ENCODE data around the gene TSHZ2.
"Not testable (repeated sequence)": the region's sequence is repeated elsewhere in the genome, so short reads cannot be mapped to it uniquely, and the experiment has no call there.

The TSHZ2 gene

DNA sequence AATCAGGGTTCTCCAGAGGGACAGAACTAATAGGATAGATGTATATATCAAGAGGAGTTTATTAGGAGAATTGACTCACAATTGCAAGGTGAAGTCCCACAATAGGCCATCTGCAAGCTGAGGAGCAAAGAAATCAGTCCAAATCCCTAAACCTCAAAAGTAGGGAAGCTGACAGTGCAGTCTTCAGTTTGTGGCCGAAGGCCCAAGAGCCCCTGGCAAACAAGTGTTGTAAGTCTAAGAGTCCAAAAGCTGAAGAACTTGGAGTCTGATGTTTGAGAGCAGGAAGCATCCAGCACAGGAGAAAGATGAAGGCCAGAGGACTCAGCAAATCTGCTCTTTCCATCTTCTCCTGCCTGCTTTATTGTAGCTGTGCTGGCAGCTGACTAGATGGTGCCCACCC lies 117.7 kb downstream of the TSHZ2 start:
- DNase-seq = not testable (repeated sequence)

DNA sequence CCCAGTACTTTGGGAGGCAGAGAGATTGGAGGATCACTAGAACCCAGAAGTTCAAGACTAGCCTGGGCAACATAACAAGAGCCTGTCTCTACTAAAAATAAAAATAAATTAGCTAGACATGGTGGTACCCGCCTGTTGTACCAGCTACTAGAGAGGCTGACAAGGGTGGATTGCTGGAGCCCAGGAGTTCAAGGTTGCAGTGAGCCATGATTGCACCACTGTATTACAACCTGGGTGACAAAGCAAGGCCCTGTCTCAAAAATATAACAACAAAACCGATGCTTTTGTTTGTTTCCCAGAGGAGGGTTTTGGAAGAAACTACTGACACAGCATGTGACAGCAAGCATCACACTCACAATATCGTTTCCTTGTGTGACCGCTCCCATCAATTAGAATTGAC lies 119.6 kb downstream of the TSHZ2 start:
- DNase-seq = no peak

DNA sequence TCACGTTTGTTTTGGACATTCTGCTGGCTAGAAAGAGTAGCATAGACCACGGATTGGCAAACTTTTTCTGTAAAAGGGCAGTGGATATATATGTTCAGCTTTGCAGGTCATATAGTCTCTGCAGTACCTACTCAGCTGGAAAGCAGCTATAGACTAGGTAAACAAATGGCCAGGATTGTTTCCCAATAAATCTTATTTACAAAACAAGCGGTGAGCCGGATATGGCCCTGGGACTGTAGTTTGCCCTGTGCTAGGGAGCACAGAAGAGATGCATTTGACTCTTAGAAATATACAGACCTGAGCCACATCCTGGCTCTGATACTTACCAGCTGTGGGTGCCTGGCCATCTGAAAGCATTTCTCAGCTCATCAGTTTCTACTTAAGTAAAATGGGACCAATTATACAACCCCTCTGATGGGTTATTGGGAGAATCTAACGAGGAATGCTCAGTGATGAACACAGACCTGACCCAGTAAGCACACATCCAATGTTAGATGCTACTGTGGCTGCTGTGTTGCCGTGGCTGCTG lies 120.7 kb downstream of the TSHZ2 start:
- DNase-seq = no peak

DNA sequence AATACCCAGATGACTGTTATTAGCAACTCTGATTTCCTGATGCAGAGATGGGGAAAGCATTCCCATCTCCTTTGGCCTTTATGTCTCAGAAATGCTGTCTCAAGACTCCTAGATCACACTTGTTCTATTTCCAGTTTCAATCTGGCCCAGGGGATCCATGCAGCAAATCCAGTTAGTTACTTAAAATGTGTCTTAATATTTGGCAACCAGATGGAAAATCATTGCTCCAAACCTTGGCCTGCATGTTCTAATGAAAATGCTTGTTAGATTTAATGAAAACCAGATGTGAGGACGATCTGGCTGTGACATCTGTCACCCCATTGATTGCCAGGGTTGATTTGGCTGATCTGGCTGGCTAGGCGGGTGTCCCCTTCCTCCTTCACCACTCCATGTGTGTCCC lies 125.2 kb downstream of the TSHZ2 start:
- DNase-seq = no peak

DNA sequence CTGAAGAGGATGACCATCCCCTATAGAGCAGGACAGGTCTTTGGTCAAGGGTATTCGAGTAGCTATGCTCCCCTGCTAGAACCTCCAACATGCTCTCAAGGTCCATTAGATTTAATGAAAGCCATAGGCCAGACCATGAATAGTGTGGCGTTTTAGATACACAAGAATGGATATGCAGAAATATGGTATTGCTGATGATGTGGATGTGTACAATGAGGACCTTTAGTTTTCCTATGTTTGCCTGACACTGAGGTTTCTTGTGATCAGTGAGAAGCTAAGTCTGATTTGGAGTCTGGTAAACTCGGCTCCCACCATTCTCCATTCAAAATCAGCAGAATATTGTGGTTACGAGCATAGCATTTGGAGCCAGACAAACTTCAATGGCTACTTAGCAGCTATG lies 125.6 kb downstream of the TSHZ2 start:
- no peak for DNase-seq

DNA sequence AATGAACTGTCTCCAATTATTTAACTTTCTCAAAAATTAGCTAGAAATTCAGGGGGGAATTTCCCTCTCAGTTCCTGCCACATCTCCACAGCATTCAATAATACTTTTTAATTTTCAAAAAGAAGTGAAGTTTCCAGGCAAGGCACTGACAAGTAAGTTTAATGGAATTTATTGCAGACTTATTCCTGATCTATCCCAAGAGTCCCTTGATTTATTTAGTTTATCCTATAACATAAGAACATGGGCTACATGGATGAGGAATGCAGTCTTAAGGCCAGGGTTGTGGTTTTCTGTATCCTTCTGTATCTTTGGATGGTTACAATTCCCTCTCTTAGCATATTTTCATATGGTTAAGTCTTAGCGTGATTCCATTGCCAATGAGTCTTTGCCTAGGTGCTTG lies 126.5 kb downstream of the TSHZ2 start:
- no peak for DNase-seq

DNA sequence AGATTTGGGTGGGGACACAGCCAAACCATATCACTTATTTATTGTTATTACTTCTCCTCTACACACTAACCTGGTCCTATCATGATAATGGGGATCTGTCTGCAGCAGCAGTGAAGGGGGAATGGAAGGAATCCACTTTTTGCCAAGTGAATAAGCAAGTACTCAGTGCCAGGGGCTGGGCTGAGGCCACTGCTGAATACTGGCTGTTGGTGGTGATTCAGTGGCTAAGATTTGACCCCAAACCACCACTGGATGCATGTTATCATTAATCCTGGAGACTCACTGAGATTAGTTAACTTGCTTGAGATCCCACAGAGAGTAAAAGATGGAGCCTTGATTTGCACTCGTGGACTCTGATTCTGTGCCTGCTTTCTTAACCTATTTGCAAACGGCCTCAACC lies 127.7 kb downstream of the TSHZ2 start:
- DNase-seq = no peak

DNA sequence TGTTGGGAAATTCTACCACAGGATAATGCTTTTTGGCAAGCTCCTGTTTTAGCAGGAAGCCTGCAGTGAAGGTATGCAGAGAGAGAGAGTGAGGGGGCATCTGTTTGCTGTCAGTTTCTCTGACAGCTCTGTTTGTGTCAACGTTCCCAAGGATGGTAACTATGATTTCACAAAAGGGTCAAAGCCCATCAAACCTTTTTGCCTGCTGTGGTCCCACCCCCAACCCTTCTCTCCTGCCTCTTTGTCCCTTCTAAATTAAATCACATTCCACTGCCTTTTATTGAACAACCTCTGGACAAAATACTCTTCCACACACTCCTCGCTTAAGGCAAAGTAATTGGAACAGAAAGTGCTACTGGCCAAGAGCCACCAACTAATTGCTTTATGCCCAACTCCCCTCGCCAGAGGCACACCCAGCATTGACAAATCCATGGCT lies 128.3 kb downstream of the TSHZ2 start:
- DNase-seq = no peak

DNA sequence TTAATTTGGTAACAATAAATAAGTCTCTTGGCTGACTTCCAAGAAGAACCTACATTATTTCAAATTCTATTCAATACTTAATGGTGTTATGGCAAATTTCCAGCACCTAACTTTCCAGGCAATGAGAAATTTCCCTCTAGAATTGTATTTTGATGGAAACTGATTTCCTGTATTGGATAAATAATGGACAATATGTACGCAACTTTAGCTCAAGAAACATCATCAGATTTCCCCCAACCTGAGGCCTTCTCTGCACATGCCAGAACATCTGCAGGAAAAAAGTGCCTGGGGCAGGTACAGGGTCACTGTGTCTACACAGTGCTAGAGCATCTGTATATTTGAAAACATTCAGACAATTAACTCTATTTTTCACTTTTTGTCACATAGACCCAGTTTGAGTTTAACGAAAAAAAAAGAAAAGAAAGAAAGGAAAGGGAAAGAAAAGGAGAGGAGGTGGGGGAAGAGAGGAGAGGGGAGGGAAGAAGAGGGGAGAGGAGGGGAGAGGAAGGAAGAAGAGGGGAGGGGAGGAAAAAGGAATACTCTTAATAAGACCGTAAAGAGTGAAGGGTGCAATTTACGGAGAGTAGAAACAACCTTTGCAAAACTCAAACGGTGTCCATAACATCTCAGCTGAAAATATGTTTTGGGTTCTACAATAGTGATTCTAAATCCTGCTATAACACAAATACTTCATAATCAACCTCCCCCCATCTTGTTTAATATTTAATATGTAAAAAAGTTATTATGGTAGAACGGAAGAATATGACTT lies 130.0 kb downstream of the TSHZ2 start:
- no peak for DNase-seq

DNA sequence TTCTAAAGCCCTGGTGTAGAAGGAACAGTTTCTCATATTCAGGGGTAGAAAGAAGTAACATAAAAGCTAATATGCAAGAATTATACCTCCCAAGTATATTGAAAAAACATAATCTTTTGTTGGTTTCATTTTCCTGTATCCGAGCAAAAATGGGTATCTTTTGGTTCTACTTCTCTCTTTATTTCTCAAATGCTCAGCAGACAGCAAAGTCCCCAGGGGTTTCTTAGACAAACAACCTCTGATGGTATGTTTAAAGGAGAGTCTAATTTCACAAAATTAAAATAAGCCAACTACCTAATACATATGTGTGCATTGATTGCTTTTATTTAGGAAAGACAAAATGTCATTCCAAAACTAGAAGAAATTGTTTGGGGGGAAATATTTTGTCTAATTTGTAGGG lies 131.0 kb downstream of the TSHZ2 start:
- DNase-seq = no peak

DNA sequence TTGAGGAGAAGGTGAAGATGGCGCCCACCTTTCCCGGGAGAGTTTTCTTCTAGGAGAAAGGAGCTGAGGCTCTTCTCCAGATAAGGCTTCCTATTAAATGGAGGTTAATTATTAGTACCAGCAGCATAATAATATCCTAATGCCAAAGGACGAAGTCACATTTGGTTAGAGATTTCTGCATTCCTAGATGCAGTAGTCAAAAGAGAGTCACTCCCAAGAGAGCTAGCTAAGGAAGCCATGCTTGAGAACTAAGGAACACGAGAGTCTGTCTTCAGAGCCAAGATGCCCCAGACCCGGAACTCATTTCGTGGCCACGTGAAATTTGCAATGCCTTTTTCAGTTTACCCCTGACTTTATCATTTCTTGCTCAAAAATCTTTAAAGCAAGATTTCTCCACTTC lies 132.7 kb downstream of the TSHZ2 start:
- no peak for DNase-seq

DNA sequence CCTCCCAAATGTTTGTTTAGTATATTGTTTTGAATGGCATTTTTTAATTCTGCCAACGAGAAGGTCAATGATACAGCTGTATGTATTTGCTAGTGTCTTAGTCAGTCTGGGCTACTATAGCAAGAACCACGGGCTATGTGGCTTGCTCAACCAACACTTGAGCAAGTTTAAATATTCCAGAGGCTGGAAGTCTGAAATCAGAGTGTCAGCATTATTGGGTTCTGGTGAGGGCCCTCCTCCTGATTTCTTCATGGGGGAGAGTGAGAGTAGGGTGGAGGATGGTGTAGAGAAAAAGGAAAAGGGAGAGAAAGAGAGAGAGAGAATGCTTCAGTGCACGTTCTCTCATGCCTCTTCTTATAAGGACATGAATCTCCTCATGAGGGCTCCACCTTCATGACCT lies 144.6 kb downstream of the TSHZ2 start:
- no peak for DNase-seq

DNA sequence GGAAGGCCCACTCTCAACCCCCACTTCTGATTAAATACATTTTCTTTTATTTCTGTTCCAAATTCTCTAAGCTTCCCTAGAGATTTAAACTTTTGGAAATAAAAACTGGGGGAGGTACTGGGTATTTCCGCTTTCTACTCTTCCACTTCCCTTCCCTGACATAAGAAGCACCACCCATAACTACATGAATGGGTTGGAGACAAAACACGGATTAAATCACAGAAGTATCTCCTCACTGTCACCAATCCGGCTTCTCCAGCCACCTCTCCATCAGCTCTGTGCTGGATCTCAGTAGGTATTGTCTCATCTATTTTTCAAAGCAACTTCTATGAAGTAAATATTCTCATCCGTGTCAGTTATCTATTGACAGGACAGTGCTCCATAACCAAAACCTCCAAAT lies 150.7 kb downstream of the TSHZ2 start:
- DNase-seq = no peak

DNA sequence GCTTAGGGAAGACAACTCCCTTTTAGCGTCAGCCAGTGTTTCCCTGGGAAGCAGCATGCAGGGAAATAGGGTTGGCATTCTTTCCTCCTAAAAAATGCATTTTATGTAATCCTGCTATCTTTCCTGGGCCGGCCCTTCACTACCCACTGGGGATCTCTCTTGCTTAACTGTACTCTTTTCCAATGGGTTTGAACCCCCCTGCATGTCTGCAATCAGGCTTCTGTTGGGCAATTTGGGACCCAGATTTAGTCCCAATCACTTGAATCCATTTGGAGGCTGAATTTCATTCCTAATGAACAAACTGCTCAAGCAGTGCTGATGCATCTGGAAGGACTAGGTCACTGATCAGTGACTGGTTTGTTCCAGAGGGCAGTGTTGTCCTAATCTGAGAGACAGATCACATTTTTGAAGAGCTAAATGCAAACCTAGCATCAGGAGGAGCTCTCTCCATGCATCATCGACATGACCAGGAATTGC lies 152.0 kb downstream of the TSHZ2 start:
- DNase-seq = no peak

DNA sequence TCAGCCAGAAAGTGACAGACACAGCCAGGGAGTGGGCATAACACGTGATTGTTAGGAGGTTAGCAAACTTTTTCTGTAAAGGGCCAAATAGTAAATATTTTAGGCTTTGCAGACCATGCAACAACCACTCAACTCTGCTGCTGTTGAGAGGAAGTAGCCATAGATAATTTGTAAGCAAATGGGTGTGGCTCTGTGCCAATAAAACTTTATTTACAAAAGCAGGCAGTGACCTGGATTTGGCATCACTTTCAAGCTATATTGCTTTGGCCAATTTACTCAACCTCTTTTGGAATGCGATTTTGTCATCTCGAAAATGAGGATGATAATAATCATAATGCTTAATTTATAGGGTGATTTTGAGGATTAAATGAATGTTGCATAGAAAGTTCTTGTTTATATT lies 152.6 kb downstream of the TSHZ2 start:
- no peak for DNase-seq

DNA sequence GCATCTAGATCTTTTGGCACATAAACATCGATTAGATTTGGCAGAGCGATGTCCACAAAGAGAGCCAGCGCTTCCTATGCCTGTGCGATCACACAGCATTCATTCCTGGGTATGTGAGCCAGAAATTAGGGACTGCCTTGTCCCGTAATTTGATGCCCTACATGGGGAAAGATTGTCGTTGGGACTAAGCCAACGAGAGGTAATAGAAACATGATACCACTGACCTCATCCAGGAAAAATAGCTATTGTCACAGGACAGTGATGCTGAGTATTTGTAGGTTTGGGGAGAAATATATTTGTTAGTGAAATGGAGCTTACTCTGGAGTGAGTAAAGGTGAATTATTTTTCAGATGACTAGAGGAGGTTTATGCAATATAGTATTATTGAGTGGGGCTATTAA lies 154.0 kb downstream of the TSHZ2 start:
- no peak for DNase-seq

DNA sequence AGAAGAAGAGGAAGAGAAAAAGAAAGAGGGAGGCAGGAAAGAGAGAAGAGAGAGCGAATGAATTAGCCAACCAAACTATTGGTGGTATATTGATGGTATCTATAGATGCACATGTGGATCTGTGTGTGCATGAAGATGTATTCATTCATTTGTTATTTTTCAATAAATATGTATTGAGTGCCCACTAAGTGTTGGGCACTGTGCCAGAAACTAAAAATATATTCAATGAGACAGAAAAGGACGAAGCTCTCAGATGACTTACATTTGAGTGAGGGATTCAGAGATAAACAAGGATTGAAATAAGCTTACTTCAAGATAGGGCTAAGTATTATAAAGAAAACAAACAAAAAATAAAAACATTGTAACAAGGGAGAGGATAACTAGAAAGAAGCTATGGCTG lies 154.9 kb downstream of the TSHZ2 start:
- no peak for DNase-seq

DNA sequence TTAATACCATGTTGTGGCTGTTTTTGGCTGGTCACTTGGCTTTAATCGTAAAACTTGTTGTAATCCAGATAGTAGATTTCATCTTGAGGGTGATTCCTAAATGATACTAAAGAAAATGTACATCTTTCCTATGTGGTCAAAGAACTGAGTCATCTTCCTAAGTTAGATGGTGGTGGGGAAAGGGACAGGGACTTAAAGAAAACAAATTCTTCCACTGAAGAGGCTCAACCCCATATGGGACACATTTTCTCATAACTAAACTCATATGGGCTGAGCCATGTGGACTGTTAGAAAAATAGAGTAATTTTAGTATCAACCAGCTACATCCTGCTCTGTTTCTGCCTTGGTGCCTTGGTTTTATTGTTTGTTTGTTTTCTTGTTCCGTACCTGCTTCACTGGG lies 155.8 kb downstream of the TSHZ2 start:
- DNase-seq = no peak

DNA sequence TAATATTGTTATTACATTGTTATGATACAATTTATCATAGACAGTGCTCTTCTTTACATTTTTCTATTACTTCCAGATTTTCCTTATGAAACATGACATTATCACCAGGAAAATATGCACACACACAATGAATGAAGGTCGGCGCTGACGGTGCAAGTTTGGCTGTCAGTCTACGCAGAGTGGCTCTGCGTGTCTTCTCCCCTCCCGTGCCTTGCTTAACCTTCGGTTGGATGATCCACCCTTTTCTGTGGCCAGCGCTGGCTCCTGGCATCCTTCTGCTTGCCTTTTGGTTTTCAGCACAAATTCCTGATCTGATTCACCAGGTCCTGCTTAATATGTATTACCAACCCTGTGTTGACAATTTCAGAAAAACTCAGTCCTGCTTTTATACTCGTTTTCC lies 157.4 kb downstream of the TSHZ2 start:
- DNase-seq = no peak

DNA sequence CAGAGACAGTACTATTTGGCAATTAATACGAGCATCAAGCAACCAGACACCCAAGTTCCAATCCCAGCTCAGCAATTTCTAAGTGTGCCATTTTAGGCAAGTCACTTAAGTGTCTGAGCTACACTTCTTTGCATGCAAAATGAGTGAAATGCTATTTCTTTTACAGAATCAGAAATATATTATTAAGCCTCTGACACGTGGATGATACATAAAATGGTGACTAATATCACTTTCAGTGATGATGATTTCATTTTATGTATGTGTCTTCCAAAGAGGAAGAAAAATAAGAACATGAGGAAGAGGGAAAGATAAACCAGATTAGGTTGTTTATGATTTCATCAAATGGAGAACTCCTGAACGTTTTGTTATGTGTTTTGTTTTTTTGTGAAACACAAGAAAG lies 158.6 kb downstream of the TSHZ2 start:
- no peak for DNase-seq

DNA sequence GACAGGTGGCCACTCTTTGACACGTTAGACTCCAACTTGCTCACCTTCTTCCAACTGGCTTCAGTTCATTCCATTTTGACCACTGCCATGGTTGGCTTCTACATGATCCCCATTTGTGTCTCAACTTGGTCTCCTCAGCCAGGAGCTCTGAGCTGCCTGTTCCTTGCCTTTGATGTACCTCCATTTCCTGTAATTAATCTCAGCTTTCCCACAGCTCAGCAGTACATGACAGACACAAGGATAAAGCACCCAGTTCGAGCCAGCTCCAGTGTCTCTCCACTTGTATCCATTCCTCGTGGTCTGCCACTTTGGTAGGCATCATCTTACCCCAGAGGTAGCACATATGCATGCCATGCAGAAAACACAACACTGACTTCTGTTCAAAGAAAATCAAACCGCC lies 161.0 kb downstream of the TSHZ2 start:
- no peak for DNase-seq

DNA sequence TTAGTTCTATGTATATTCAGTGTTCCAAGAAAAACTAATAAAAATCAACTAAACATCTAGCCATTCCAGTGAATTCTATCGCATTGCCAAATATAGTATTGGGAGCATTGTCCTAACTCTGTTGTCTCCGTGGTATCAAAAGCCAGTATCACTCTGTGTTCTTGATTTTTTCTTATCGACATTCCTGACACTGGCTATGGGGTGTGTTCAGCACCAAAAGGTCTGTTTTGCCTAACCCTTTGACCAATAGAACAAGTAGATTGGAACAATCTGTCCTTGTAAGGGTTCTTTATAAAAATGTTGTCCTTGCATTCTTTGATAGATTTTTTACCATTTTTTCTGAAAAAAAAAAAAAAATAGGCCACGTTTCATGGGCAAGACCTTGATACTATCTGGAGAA lies 161.5 kb downstream of the TSHZ2 start:
- no peak for DNase-seq

DNA sequence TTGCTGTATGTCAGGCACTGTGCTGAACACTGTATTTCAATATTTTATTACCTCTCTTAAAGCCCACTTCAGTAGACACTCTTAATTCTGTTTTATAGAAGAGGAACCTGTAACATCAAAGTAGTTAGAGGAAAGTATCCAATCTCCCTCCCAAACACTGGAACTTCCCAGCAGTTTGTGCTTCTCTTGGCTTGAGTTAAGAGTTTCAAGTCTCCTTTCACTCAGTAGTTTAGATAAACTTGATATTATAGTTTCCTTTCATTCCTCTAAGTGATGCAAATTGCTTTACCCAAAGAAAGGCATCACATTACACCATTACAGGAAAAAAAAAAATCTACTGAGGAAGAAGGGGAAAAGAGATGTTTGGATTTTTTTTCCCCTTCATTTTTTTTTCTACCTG lies 164.3 kb downstream of the TSHZ2 start:
- no peak for DNase-seq

DNA sequence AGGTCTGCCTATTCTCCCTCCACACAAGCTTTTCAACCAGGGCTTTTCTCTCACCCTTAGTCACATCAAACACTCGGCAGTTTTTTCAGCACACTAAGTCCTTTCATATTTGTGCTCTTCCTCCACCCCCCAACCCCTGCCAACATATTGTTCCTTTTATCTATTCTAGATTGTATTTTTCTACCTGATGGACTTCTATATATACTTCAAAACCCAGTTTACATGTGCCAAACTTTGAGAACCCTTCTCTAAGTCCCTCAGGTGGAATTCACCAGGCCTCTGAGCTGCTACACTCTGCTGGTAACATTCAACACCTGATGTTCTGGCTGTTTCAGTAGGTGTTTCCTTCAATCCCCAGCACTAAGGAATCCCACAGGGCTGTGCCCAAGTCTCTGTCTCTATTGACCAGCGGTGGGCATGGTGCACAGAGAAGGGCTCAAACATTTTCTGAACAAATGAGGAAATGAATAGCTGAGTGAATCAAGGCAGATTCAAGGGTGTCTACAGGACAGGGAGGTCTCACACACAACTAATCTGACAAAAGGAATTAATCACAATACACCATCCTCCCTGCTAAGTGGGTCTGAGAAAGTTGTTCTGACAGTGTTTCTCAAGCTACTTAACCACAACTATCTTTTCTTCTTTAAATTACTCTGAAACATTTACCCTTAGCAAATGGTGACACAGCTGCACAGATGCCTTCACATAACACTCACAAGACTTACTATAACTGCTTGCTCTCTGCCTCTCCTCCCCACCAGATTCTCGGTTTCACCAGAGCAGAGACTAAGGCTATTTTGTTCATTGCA lies 166.5 kb downstream of the TSHZ2 start:
- DNase-seq = no peak

All from HCEC 1CT (cell line).